HEK293 (cell line): Measurements from ENCODE around the gene DIPK1C.
A peak's percentile ranks its signal among the peaks of the same experiment; 100 is the strongest.

Experiments
- BCL11A ChIP-seq: fragments of 450-650 bp; formaldehyde crosslinking; IDR thresholded peaks from 2 replicates; pipeline ENCODE4 v1.5.1; 2016; ENCODE audit warnings: low read depth, missing biosample characterization, missing genetic modification characterization
- IKZF3 ChIP-seq: fragments of 450-650 bp; IDR thresholded peaks from 2 replicates; pipeline ENCODE4 v1.5.0; 2018; ENCODE audit warnings: missing biosample characterization, mild to moderate bottlenecking, missing genetic modification characterization, moderate library complexity
- PBX3 ChIP-seq: sonication (generic); formaldehyde crosslinking; IDR thresholded peaks from 2 replicates; pipeline ENCODE4 v1.8.1; 2022; ENCODE audit warnings: mild to moderate bottlenecking, moderate library complexity, missing genetic modification reagents
- SP7 ChIP-seq: fragments of 450-650 bp; formaldehyde crosslinking; IDR thresholded peaks from 2 replicates; pipeline ENCODE4 v1.5.1; 2016; ENCODE audit warnings: missing biosample characterization, missing genetic modification characterization
- TSHZ1 ChIP-seq: fragments of 450-650 bp; formaldehyde crosslinking; IDR thresholded peaks from 2 replicates; pipeline ENCODE4 v1.5.1; 2016; ENCODE audit warnings: missing biosample characterization, missing genetic modification characterization, borderline replicate concordance
- ZBTB10 ChIP-seq: fragments of 450-650 bp; formaldehyde crosslinking; IDR thresholded peaks from 2 replicates; pipeline ENCODE4 v1.5.1; 2016; ENCODE audit warnings: missing biosample characterization, missing genetic modification characterization
- ZBTB21 ChIP-seq: fragments of 450-650 bp; formaldehyde crosslinking; IDR thresholded peaks from 2 replicates; pipeline ENCODE4 v1.5.1; 2017; ENCODE audit warnings: missing biosample characterization, missing genetic modification characterization
- ZFP3 ChIP-seq: fragments of 450-650 bp; formaldehyde crosslinking; IDR thresholded peaks from 2 replicates; pipeline ENCODE4 v1.5.1; 2016; ENCODE audit warnings: low read depth, missing biosample characterization, missing genetic modification characterization
- ZNF214 ChIP-seq: fragments of 450-650 bp; formaldehyde crosslinking; IDR thresholded peaks from 2 replicates; pipeline ENCODE4 v1.5.1; 2017; ENCODE audit warnings: missing biosample characterization, mild to moderate bottlenecking, missing genetic modification characterization, borderline replicate concordance
- ZNF324 ChIP-seq: fragments of 450-650 bp; formaldehyde crosslinking; IDR thresholded peaks from 2 replicates; pipeline ENCODE4 v1.5.1; 2016; ENCODE audit warnings: missing biosample characterization, missing genetic modification characterization
- ZNF335 ChIP-seq: fragments of 450-650 bp; formaldehyde crosslinking; conservative IDR thresholded peaks from 2 replicates; pipeline ENCODE4 v1.5.1; 2016; ENCODE audit warnings: missing biosample characterization, missing genetic modification characterization
- ZNF341 ChIP-seq: fragments of 450-650 bp; formaldehyde crosslinking; IDR thresholded peaks from 2 replicates; pipeline ENCODE4; 2016; ENCODE audit warnings: low read depth, missing biosample characterization, missing genetic modification characterization
- ZNF423 ChIP-seq: fragments of 450-650 bp; formaldehyde crosslinking; IDR thresholded peaks from 2 replicates; pipeline ENCODE4 v1.5.1; 2016; ENCODE audit warnings: missing biosample characterization, missing genetic modification characterization
- ZNF48 ChIP-seq: fragments of 450-650 bp; formaldehyde crosslinking; IDR thresholded peaks from 2 replicates; pipeline ENCODE4 v1.5.1; 2016; ENCODE audit warnings: missing biosample characterization, missing genetic modification characterization
- ZNF518A ChIP-seq: fragments of 450-650 bp; formaldehyde crosslinking; conservative IDR thresholded peaks from 2 replicates; pipeline ENCODE4 v1.5.1; 2016; ENCODE audit warnings: low read depth, missing biosample characterization, missing genetic modification characterization
- ZNF529 ChIP-seq: fragments of 450-650 bp; formaldehyde crosslinking; IDR thresholded peaks from 2 replicates; pipeline ENCODE4 v1.5.1; 2017; ENCODE audit warnings: missing genetic modification characterization, missing biosample characterization; ENCODE audit not compliant: insufficient replicate concordance
- ZNF561 ChIP-seq: fragments of 450-650 bp; IDR thresholded peaks from 2 replicates; pipeline ENCODE4 v1.5.1; 2018; ENCODE audit warnings: missing biosample characterization, missing genetic modification characterization, borderline replicate concordance
- ZNF600 ChIP-seq: fragments of 450-650 bp; formaldehyde crosslinking; IDR thresholded peaks from 2 replicates; pipeline ENCODE4 v1.5.1; 2016; ENCODE audit warnings: missing biosample characterization, missing genetic modification characterization
- ZNF701 ChIP-seq: fragments of 450-650 bp; formaldehyde crosslinking; IDR thresholded peaks from 2 replicates; pipeline ENCODE4 v1.5.1; 2016; ENCODE audit warnings: missing biosample characterization, missing genetic modification characterization
- ZNF776 ChIP-seq: fragments of 450-650 bp; formaldehyde crosslinking; IDR thresholded peaks from 2 replicates; pipeline ENCODE4 v1.5.0; 2017; ENCODE audit warnings: missing biosample characterization, missing genetic modification characterization, borderline replicate concordance
- ZNF830 ChIP-seq: fragments of 450-650 bp; IDR thresholded peaks from 2 replicates; pipeline ENCODE4 v1.5.0; 2018; ENCODE audit warnings: missing biosample characterization, missing genetic modification characterization, low read depth, mild to moderate bottlenecking, moderate library complexity
- ZNF843 ChIP-seq: fragments of 450-650 bp; formaldehyde crosslinking; IDR thresholded peaks from 2 replicates; pipeline ENCODE4 v1.5.1; 2016; ENCODE audit warnings: missing biosample characterization, missing genetic modification characterization
- ZSCAN4 ChIP-seq: fragments of 450-650 bp; formaldehyde crosslinking; IDR thresholded peaks from 2 replicates; pipeline ENCODE4 v1.5.1; 2017; ENCODE audit warnings: missing biosample characterization, missing genetic modification characterization

DIPK1C gene

GRCh38 chr18:74495581-74496507 is 38.7 kb upstream of the DIPK1C start, which contains the start of gene CNDP2 (continued):
- TF ChIP-seq ZNF561 (tag by site-specific recombination), result no peak
- TF ChIP-seq ZNF335, result peak; percentile 77
- no peak for TF ChIP-seq ZNF776
- TF ChIP-seq ZNF214, result no peak
- peak; percentile 67 for TF ChIP-seq IKZF3 (tag by site-specific recombination)
- no peak for TF ChIP-seq ZSCAN4 (tag by site-specific recombination)
- no peak for TF ChIP-seq ZNF48 (tag by site-specific recombination)
- TF ChIP-seq ZBTB10, result 0 out of 2 replicates have a peak, but pooled peaks have one; percentile 27
- no peak for TF ChIP-seq ZNF423 (tag by site-specific recombination)
- peak; percentile 92 for TF ChIP-seq ZBTB21
- TF ChIP-seq ZNF843 (tag by site-specific recombination), result 0 out of 2 replicates have a peak, but pooled peaks have one; percentile 21
- TF ChIP-seq ZNF518A (tag by site-specific recombination), result 0 out of 2 replicates have a peak, but pooled peaks have one; percentile 49
- no peak for TF ChIP-seq ZNF830 (tag by site-specific recombination)
- peak; percentile 79; the same call in 1 of the 2 replicates for TF ChIP-seq PBX3
- peak; percentile 60 for TF ChIP-seq ZNF600
- TF ChIP-seq TSHZ1 (tag by site-specific recombination), result no peak
- no peak for TF ChIP-seq ZNF701 (tag by site-specific recombination)
- no peak for TF ChIP-seq ZNF324 (tag by site-specific recombination)
- peak; percentile 68 for TF ChIP-seq SP7 (tag by site-specific recombination)
- no peak for TF ChIP-seq ZFP3 (tag by site-specific recombination)
- no peak for TF ChIP-seq ZNF529 (tag by site-specific recombination)
- TF ChIP-seq BCL11A (tag by site-specific recombination), result no peak
- no peak for TF ChIP-seq ZNF341 (tag by site-specific recombination)
